Neural crest cell (in vitro differentiated cells): ENCODE results near the gene CMSS1. TPM values are rescaled to one million over a fixed set of nuclear protein-coding genes. Genes with fewer than 3 reads are reported as not detected.

ENCODE experiments used
- DNase-seq: peaks from one replicate; pipeline ENCODE4 v3.0.0; 2021; ENCODE audit warnings: low read depth, mixed read lengths, low spot score
- H3K27ac Mint-ChIP-seq: one replicate; pipeline ENCODE4 v1.8.0; 2021; ENCODE audit warnings: mild to moderate bottlenecking, mixed read lengths; ENCODE audit not compliant: unreplicated experiment
- H3K27me3 Mint-ChIP-seq: 2 replicates; pipeline ENCODE4 v1.8.0; 2021; ENCODE audit warnings: low read depth, mild to moderate bottlenecking, mixed read lengths
- H3K36me3 Mint-ChIP-seq: 2 replicates; pipeline ENCODE4 v1.8.0; 2021; ENCODE audit warnings: low read depth, mild to moderate bottlenecking, mixed read lengths
- H3K4me1 Mint-ChIP-seq: 2 replicates; pipeline ENCODE4 v1.8.0; 2021; ENCODE audit warnings: mixed read lengths
- H3K4me3 Mint-ChIP-seq: one replicate; pipeline ENCODE4 v1.8.0; 2021; ENCODE audit warnings: mild to moderate bottlenecking, mixed read lengths
- H3K9me3 Mint-ChIP-seq: 2 replicates; pipeline ENCODE4 v1.8.0; 2021; ENCODE audit warnings: mixed read lengths
- total RNA-seq: library from RNA; stranded (reverse); gene quantifications from 2 replicates; pipeline ENCODE4 v1.2.1, GENCODE V29; 2021
- TF ChIP-seq, protein P1 (sequence below): fragments of 200-600 bp; sonication (generic); conservative IDR thresholded peaks from 2 replicates; pipeline ENCODE4 v1.5.0; 2021; ENCODE audit warnings: antibody characterized with exemption, mild to moderate bottlenecking

Gene CMSS1
- total RNA-seq, 1 donor from 2014 or later: 60.9 TPM

DNA sequence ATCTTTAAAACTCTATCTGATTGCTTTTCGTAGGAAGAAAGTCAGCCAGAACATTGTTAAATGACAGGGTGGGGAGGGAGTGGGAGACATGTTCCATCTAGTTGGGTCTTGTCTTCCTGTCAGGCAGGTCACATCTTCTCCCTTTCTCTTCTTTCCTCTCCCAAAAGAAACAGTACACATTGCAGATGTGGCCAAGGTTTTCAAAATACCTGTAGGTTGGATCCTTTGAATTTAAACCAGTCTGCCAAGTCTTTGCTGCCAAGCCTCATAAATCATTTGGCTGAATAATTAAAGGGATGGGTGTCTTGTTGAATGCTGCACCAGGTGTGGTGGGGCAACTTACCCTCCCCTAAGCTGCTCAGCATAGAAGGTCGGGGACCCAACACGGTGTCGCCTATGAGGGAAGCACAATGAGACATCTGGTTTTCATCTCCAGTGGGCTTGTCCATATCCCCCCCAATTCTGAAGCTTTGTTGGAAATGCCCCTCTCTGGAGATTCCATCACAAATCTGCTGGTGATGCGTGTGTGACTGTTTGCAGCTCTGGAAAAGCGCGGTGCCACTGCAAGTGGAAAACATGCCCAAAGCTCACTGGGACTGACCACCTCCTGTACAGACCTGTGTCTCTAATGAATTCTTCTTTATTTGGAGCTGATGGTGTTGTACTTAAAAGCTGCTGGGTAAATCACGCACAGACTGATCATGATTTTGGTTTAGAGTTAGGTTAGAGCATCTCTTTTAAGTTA, 184.0 kb downstream of the CMSS1 start:
- no peaks in the 10 kb centered on the region for H3K27me3 Mint-ChIP-seq
- no peak for DNase-seq
- no peaks in the 10 kb centered on the region for H3K4me1 Mint-ChIP-seq
- TF ChIP-seq, protein P1, sequence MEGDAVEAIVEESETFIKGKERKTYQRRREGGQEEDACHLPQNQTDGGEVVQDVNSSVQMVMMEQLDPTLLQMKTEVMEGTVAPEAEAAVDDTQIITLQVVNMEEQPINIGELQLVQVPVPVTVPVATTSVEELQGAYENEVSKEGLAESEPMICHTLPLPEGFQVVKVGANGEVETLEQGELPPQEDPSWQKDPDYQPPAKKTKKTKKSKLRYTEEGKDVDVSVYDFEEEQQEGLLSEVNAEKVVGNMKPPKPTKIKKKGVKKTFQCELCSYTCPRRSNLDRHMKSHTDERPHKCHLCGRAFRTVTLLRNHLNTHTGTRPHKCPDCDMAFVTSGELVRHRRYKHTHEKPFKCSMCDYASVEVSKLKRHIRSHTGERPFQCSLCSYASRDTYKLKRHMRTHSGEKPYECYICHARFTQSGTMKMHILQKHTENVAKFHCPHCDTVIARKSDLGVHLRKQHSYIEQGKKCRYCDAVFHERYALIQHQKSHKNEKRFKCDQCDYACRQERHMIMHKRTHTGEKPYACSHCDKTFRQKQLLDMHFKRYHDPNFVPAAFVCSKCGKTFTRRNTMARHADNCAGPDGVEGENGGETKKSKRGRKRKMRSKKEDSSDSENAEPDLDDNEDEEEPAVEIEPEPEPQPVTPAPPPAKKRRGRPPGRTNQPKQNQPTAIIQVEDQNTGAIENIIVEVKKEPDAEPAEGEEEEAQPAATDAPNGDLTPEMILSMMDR: no peak
- H3K36me3 Mint-ChIP-seq: peaks cover 2% of the 10 kb centered on the region
- H3K9me3 Mint-ChIP-seq: peaks cover 5% of the 10 kb centered on the region
- H3K4me3 Mint-ChIP-seq: no peak overlapping the region
- no peak overlapping the region for H3K27ac Mint-ChIP-seq

DNA sequence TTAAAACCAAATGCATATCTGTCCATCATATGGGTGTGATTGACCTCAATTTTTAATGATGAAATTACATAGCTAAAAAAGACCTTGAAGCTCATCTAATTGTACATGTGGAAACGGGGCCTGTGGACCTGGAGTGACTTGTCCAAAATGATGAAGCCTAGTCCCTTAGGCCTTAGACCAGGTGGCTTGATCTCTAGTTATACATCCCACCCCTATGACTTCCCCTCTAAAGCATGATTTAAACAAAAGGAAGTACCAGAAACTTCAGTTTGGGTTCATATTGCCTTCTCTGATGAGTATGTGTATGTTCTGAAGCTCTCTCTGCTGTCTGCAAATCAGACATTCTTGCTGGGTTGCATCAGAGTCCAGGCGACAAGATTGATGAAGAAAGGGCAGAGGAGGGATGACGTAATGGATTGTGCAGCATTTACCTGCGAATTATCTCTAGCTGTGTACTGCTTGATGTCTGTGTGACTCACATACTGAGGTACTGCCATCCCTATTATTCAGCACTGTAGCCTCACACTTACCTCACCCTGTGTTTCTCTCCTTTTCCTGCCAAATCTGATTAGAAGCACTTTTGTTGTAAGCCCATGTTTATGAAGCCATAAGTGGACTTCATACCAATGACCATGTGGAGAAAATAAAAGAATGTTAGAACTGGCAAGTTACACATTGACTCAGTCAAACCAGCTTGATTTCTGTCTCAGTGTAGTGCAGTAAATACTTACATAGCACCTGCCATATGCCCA, 185.1 kb downstream of the CMSS1 start:
- Mint-ChIP-seq H3K27ac (peak overlapping the region; percentile 44), H3K4me3 (no peak overlapping the region), H3K9me3 (no peaks in the 10 kb centered on the region), H3K36me3 (peaks cover 2% of the 10 kb centered on the region), H3K4me1 (no peaks in the 10 kb centered on the region), H3K27me3 (no peaks in the 10 kb centered on the region)
- DNase-seq: no peak
- TF ChIP-seq, protein P1: no peak

DNA sequence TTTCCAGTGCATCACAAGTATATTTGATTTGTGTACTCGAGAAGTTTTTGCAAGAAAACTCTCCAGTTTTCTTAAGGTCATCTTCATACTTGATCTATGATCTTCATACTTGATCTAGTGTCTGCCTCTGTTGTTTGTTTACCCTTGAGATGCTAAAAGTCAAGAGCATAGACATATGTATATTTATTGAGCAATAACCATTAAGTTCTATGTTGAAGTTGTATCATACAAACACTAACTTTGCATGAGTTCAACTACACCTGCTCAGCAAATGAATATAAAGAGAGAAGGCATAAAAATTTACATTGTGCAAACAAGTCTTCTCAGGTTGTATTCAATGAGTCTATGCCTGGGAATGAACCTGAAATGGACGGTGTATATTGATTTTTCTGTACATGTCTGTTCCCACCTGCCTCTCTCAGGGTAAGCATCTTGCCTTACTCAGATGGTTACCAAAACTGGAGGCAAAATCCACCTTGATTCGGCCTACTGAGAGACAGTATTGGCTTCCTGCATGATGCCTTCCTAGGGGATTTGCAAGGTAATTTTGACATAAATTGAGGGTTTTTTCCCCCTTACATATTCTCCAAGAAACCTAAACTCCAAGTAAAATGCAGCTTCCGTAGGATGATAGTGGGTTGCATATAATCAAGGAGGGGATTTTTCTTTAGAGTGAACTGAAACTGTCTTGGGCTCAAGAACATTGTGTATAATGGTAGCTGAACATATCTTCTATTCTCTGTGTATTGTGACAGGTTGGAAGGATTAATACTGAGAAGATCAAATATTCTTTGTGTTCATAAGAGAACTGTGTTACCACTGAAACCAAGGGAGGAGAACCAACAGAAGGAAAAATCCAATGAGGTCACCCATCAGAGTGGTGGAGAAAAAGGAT, 186.2 kb downstream of the CMSS1 start:
- DNase-seq: no peak
- Mint-ChIP-seq H3K36me3 (peaks cover under 1% of the 10 kb centered on the region), H3K9me3 (no peaks in the 10 kb centered on the region), H3K27me3 (no peaks in the 10 kb centered on the region), H3K27ac (no peak overlapping the region), H3K4me1 (no peaks in the 10 kb centered on the region), H3K4me3 (no peak overlapping the region)
- TF ChIP-seq, protein P1: no peak

DNA sequence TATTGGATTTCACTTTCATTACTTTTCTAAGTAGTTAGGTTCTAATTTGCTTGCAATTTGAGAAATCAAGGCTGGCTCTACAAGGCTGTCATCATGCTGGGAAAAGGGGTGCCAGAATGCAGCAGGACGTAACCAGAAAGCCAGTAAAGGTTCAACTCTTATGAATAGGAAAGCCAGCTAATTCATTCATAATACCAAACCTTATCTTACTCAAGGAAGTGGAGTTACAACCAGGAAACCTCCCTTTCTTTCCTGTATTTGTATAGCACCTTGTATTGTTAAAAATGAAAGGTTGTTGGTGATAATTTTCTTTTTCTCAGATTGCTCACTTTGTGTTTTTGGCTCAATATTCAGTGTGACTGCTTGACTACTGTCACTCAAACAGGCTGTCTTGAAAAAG, 187.3 kb downstream of the CMSS1 start:
- Mint-ChIP-seq H3K36me3 (peaks cover under 1% of the 10 kb centered on the region), H3K4me1 (no peaks in the 10 kb centered on the region), H3K27ac (no peak overlapping the region), H3K9me3 (no peaks in the 10 kb centered on the region), H3K27me3 (no peaks in the 10 kb centered on the region), H3K4me3 (no peak overlapping the region)
- TF ChIP-seq, protein P1: no peak
- DNase-seq: no peak

DNA sequence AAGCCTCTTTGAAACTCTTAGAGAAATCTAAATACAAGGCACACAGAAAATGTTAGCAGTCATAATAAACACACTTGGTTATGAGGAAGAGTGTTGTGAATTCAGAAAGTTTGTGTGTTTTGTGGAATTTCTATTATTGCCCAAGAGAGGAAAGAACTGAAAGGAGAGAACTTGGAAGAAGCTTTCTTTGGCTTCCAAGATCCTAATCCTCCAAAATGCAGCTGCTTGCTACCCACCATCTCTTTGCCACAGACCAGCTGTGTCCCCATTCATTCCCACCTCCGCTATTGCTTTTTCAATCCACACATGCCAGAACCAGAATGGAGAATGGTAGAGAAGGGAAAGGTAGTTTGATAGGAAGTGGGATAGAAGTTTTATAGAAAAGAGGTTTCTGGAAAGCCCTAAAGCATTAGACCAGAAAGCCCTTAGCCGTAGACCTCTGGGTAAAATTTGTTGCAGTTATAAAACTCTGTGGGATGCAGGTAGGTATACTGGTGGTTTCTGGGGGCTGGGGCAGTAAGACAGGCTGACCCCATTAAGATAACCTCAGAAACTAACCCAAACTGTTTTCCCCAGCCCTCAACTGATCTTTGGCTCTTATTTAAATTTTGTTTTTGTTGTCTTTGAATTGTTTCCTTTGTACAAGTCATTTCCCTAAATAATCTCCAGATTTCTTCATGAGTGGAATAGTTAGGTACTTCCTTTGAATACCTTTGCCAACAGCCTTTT, 188.2 kb downstream of the CMSS1 start:
- Mint-ChIP-seq H3K4me3 (no peak overlapping the region), H3K4me1 (no peaks in the 10 kb centered on the region), H3K27me3 (no peaks in the 10 kb centered on the region), H3K36me3 (peaks cover 2% of the 10 kb centered on the region), H3K9me3 (no peaks in the 10 kb centered on the region), H3K27ac (no peak overlapping the region)
- TF ChIP-seq, protein P1: no peak
- DNase-seq: no peak
